Keratinocyte (primary cell): ENCODE measurements around the gene CMTM7.

Source experiments
- EZH2 ChIP-seq: IDR thresholded peaks from one replicate; pipeline ENCODE4 v1.6.1; 2012; ENCODE audit warnings: inconsistent platforms, mild to moderate bottlenecking, low read length, moderate library complexity
- TF ChIP-seq, protein P1 (sequence below), 3 experiments: IDR thresholded peaks in 1 of 3; conservative IDR thresholded peaks in 1 of 3; optimal IDR thresholded peaks in 1 of 3; 2 replicates in 2 of 3; 3 replicates in 1 of 3; pipeline versions ENCODE3 to v1.5.1; 2011; ENCODE audit warnings: low read length in 3 of 3, mild to moderate bottlenecking in 3 of 3, moderate library complexity in 2 of 3, control low read depth in 1 of 3, inconsistent platforms in 1 of 3; ENCODE audit not compliant: insufficient read depth in 2 of 3; ENCODE audit errors: extremely low read depth in 1 of 3

DNA sequence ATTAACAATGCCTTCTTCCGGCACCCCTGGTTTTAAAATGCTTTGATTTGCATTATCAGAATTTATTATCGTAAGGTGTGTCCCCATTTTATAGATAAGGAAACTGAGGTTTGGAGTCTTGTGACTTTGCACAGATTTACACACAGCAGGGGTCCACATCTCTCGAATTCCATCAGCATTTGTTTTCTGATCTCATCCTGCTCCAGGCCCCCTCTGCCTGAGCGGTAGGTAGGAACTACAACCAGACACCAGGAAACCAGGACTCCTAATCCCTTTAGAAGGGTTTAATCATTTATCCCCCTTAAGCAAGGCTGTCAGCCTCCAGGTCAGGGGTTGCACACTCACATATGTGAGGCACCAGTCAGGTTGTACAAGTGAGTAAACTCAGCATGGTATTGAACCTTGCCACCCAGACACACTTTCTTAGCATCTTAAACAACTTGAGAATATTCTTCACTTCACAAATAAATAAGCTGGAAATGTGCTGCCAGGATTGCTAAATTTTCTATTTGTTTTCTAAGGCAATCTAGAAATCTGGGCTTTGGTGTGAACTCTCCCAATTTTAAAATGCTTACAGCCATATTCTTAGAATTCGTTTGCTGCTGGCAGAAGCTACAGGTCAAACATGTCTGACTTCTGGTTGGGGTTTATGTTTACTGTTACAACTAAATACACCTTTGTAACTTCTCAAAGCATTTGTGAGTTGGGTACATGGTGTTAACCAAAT lies 31.7 kb upstream of the CMTM7 start:
- TF ChIP-seq, protein P1, sequence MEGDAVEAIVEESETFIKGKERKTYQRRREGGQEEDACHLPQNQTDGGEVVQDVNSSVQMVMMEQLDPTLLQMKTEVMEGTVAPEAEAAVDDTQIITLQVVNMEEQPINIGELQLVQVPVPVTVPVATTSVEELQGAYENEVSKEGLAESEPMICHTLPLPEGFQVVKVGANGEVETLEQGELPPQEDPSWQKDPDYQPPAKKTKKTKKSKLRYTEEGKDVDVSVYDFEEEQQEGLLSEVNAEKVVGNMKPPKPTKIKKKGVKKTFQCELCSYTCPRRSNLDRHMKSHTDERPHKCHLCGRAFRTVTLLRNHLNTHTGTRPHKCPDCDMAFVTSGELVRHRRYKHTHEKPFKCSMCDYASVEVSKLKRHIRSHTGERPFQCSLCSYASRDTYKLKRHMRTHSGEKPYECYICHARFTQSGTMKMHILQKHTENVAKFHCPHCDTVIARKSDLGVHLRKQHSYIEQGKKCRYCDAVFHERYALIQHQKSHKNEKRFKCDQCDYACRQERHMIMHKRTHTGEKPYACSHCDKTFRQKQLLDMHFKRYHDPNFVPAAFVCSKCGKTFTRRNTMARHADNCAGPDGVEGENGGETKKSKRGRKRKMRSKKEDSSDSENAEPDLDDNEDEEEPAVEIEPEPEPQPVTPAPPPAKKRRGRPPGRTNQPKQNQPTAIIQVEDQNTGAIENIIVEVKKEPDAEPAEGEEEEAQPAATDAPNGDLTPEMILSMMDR (optimal IDR thresholded peaks at IDR 0.05 in 1 of 3, IDR thresholded peaks at IDR 0.05 in 1 of 3, conservative IDR thresholded peaks at IDR 0.05 in 1 of 3; ENCODE audit: extremely low read depth in 1 of 3, insufficient read depth in 2 of 3, low read length in 3 of 3) = no peak
- no peak for TF ChIP-seq EZH2
